GM18505 (cell line): ENCODE measurements around the gene MAL.

Experiments used
- ATAC-seq: cut with Tn5 transposase; IDR thresholded peaks from one replicate; pipeline ENCODE4 v1.9.1; 2021; ENCODE audit not compliant: unreplicated experiment
- POLR2A ChIP-seq: IDR thresholded peaks from 4 replicates; pipeline ENCODE4 v1.6.1; 2011; ENCODE audit warnings: borderline replicate concordance; ENCODE audit not compliant: insufficient read depth, insufficient read length; ENCODE audit errors: extremely low read depth

Gene MAL

GRCh38 chr2:95024960-95025405, 525 bp upstream of the MAL start:
- no peak for ATAC-seq
- no peak for TF ChIP-seq POLR2A

GRCh38 chr2:95026471-95027368, 1.2 kb downstream of the MAL start:
- ATAC-seq, result no peak
- no peak for TF ChIP-seq POLR2A

GRCh38 chr2:95027369-95027720, 1.8 kb downstream of the MAL start:
- no peak for ATAC-seq
- TF ChIP-seq POLR2A, result no peak

GRCh38 chr2:95029898-95030341, 4.4 kb downstream of the MAL start:
- no peak for TF ChIP-seq POLR2A
- no peak for ATAC-seq

GRCh38 chr2:95030496-95030895, 5.0 kb downstream of the MAL start:
- TF ChIP-seq POLR2A, result no peak
- ATAC-seq, result no peak

GRCh38 chr2:95031076-95031725, 5.7 kb downstream of the MAL start:
- no peak for TF ChIP-seq POLR2A

GRCh38 chr2:95031726-95032116, 6.2 kb downstream of the MAL start:
- TF ChIP-seq POLR2A, result no peak
- no peak for ATAC-seq

More at GRCh38 chr2:95031076-95031725, 5.7 kb downstream of the MAL start:
- no peak for ATAC-seq

GRCh38 chr2:95032341-95032740, 6.8 kb downstream of the MAL start:
- no peak for ATAC-seq
- no peak for TF ChIP-seq POLR2A

- ATAC-seq, result no peak
- no peak for TF ChIP-seq POLR2A
Observed at GRCh38 chr2:95032868-95033603, 7.5 kb downstream of the MAL start.

- no peak for TF ChIP-seq POLR2A
- no peak for ATAC-seq
Observed at GRCh38 chr2:95034221-95034620, 8.7 kb downstream of the MAL start.

GRCh38 chr2:95034818-95035217, 9.3 kb downstream of the MAL start:
- TF ChIP-seq POLR2A, result no peak
- ATAC-seq, result no peak

GRCh38 chr2:95036596-95037383, 11.3 kb downstream of the MAL start:
- no peak for ATAC-seq

More at GRCh38 chr2:95036596-95037383, 11.3 kb downstream of the MAL start:
- TF ChIP-seq POLR2A, result no peak
